ENCODE results near the gene DUXA. TPM values are rescaled to one million over a fixed set of nuclear protein-coding genes. Genes with fewer than 3 reads are reported as not detected.
"Not testable (repeated sequence)": the region's sequence is repeated elsewhere in the genome, so short reads cannot be mapped to it uniquely, and the experiment has no call there.

DUXA gene
- not detected in 2 replicates for total RNA-seq (2014; rRNA removed; shearing (Covaris generic))

- DNase-seq (ENCODE audit: low read depth): no peak
Measured at GRCh38 chr19:57167385-57167784, at the start of gene DUXA. Gene DUXA, minus strand, starts transcription at chr19:57167485. Its CDS starts 42 bp downstream, at chr19:57167443.

- peak; percentile 22 for DNase-seq (ENCODE audit: low read depth)
Measured at GRCh38 chr19:57212109-57212508, 44.8 kb upstream of the DUXA start.

GRCh38 chr19:57210381-57210780 lies 43.1 kb upstream of the DUXA start:
- peak; percentile 3 for DNase-seq (ENCODE audit: low read depth)

- no peak for DNase-seq (ENCODE audit: low read depth)
Measured at GRCh38 chr19:57202160-57202559, 34.9 kb upstream of the DUXA start.

GRCh38 chr19:57197874-57198273 lies 30.6 kb upstream of the DUXA start:
- DNase-seq (ENCODE audit: low read depth): not testable (repeated sequence)

GRCh38 chr19:57192993-57193392 lies 25.7 kb upstream of the DUXA start:
- DNase-seq (ENCODE audit: low read depth): no peak

GRCh38 chr19:57192077-57192420 lies 24.8 kb upstream of the DUXA start:
- DNase-seq (ENCODE audit: low read depth): peak; percentile 11

- peak; percentile 85 for DNase-seq (ENCODE audit: low read depth)
Measured at GRCh38 chr19:57191141-57192076, 24.1 kb upstream of the DUXA start, which contains the start of gene ZNF264. Gene ZNF264, plus strand, starts transcription at chr19:57191500. Its CDS starts 414 bp downstream, at chr19:57191914.

- DNase-seq (ENCODE audit: low read depth): no peak
Measured at GRCh38 chr19:57190301-57190700, 23.0 kb upstream of the DUXA start.

GRCh38 chr19:57171551-57172081 lies 4.3 kb upstream of the DUXA start:
- DNase-seq (ENCODE audit: low read depth): peak; percentile 55

- DNase-seq (ENCODE audit: low read depth): peak; percentile 45
Measured at GRCh38 chr19:57165846-57166245, 1.4 kb downstream of the DUXA start.

- DNase-seq (ENCODE audit: low read depth): no peak
Measured at GRCh38 chr19:57161985-57162539, 5.2 kb downstream of the DUXA start.

- DNase-seq (ENCODE audit: low read depth): no peak
Measured at GRCh38 chr19:57152921-57153320, 14.4 kb downstream of the DUXA start.

GRCh38 chr19:57141699-57142098 lies 25.6 kb downstream of the DUXA start:
- DNase-seq (ENCODE audit: low read depth): no peak

GRCh38 chr19:57135797-57136196 lies 31.5 kb downstream of the DUXA start:
- DNase-seq (ENCODE audit: low read depth): no peak

- DNase-seq (ENCODE audit: low read depth): not testable (repeated sequence)
Measured at GRCh38 chr19:57127403-57127802, 39.9 kb downstream of the DUXA start.

GRCh38 chr19:57123882-57124281 lies 43.4 kb downstream of the DUXA start:
- no peak for DNase-seq (ENCODE audit: low read depth)

GRCh38 chr19:57118848-57119247 lies 48.4 kb downstream of the DUXA start:
- DNase-seq (ENCODE audit: low read depth): no peak

GRCh38 chr19:57113501-57113900 lies 53.8 kb downstream of the DUXA start:
- DNase-seq (ENCODE audit: low read depth): not testable (repeated sequence)

- no peak for DNase-seq (ENCODE audit: low read depth)
Measured at GRCh38 chr19:57111329-57111644, 56.0 kb downstream of the DUXA start.

- DNase-seq (ENCODE audit: low read depth): no peak
Measured at GRCh38 chr19:57110592-57111328, 56.5 kb downstream of the DUXA start.

- DNase-seq (ENCODE audit: low read depth): no peak
Measured at GRCh38 chr19:57106722-57107235, 60.5 kb downstream of the DUXA start.
